Stimulated activated naive CD8-positive, alpha-beta T cell treated with anti-CD3 and anti-CD28 coated beads, Interleukin-15, amount 100 ng/mL, for 72 hours (primary cell): ENCODE results near the gene APOL6.

Experiments
- ATAC-seq: fragments of 150-1000 bp; cut with Tn5 transposase; 2 replicates; pipeline ENCODE4 v1.10.0; 2021; ENCODE audit warnings: mild to moderate bottlenecking, moderate library complexity
- DNase-seq, 2 donors: peaks; one replicate each; pipeline ENCODE4 v3.0.0; 2021 to 2022
- H3K27ac Mint-ChIP-seq, 2 donors: one replicate each; pipeline ENCODE4 v1.8.0; 2022; ENCODE audit warnings: mild to moderate bottlenecking in 2 of 2, mixed read lengths in 2 of 2, moderate library complexity in 2 of 2
- H3K27me3 Mint-ChIP-seq: one replicate; pipeline ENCODE4 v1.8.0; 2022; ENCODE audit warnings: mixed read lengths
- H3K4me1 Mint-ChIP-seq: one replicate; pipeline ENCODE4 v1.8.0; 2022; ENCODE audit warnings: mild to moderate bottlenecking, mixed read lengths
- H3K4me3 Mint-ChIP-seq, 2 donors: one replicate each; pipeline ENCODE4 v1.8.0; 2022; ENCODE audit warnings: mild to moderate bottlenecking in 2 of 2, mixed read lengths in 2 of 2, moderate library complexity in 1 of 2
- H3K9me3 Mint-ChIP-seq, 2 donors: one replicate each; pipeline ENCODE4 v1.8.0; 2022; ENCODE audit warnings: mixed read lengths in 2 of 2

Gene APOL6

DNA sequence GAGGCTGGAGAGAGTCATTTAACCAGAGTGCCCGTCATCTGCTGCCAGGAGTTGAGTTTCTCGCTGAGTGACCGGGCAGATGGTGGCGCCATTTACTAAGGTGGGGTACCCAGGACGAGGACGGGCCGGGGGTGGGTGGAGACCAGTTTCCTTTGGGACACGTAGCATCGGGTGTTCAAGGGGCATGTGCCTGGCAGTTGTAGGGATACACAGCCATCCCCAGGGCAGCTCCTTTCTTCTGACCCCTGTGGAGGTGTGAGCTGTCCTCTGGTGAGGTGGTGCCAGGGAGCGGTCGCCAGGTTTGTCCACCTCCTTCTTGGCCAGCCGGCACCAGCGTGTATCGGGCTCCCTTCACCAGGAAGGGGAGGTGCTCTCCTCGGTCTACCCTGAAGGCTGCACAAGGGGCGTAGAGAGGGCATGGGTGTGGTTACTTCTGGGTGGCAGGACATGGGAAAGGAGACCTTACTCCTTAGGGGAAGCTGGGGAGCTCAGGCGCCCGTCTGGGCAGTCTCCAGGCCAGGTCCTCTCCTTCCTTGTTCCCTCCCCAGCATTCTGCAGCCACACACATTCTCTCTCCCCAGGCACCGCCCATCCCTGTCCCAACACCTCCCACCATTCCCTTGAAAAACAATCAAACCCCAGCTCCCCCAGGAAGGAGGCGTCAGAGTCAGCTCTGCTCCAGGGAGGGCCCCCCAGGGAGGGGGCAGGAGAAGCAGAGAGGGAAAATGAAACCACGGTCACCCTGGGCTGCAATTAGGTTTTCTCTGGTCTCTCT, 20.8 kb upstream of the APOL6 start:
- H3K9me3 Mint-ChIP-seq, result peaks cover 0 to 5% of the 10 kb centered on the region in 2 donors
- peak overlapping the region; percentile 52 to 71 for H3K27ac Mint-ChIP-seq
- ATAC-seq, result peak; percentile 60

DNA sequence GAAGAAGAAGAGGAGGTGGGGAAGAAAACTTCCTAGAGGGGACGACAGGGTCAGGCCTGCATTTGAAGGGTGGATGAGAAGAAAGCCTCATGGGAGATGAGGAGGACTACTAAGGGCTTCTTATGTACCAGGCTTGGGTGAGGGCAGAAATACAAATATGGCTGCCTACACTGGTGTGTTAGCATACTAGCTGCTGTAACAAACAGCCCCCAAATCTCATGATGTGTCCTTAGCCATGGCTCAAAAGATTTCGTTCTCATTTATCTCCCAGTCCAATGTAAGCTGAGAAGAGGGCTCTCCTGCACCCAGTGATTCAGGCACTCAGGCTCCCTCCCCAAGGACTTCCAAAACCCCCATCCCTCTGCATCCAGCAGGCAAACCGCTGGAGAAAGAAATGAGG, 19.5 kb upstream of the APOL6 start:
- Mint-ChIP-seq H3K27me3 (no peaks in the 10 kb centered on the region), H3K9me3 (peaks cover 0 to 5% of the 10 kb centered on the region in 2 donors), H3K27ac (no peak overlapping the region), H3K4me1 (peaks cover 40% of the 10 kb centered on the region), H3K4me3 (no peak overlapping the region)
- ATAC-seq (no peak), DNase-seq (no peak)

More for the DNA sequence above, 20.8 kb upstream of the APOL6 start:
- Mint-ChIP-seq H3K4me1 (peaks cover 37% of the 10 kb centered on the region), H3K27me3 (no peaks in the 10 kb centered on the region), H3K4me3 (peak overlapping the region; percentile 88 to 91)
- DNase-seq, result peak; percentile 48 to 57

GRCh38 chr22:35629406-35630216, 18.6 kb upstream of the APOL6 start:
- peak overlapping the region; percentile 30 to 63 for H3K27ac Mint-ChIP-seq
- no peaks in the 10 kb centered on the region for H3K27me3 Mint-ChIP-seq
- DNase-seq (peak; percentile 78 to 89), ATAC-seq (peak; percentile 87)
- H3K4me1 Mint-ChIP-seq, result peaks cover 47% of the 10 kb centered on the region
- peaks cover 0 to 5% of the 10 kb centered on the region in 2 donors for H3K9me3 Mint-ChIP-seq
- peak overlapping the region; percentile 19 to 24 for H3K4me3 Mint-ChIP-seq

DNA sequence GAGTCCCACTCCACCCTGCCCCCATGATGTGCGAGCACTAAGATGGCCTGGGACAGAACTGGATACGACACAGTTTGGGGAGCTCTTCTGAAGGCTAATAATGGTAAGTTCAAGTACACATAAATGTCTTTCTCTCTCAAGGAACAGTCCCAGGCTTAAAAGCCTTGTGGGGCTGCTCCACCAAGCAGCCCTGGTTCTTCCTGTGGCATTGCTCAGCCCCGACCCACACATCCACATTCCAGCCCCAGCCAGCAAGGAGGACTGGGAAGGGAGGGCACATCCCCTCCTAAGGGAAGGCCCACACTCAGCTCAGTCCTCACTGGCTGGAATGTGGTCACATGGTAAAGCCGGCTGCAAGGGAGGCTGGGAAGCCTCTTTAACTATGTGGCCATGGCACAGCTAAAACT, 17.9 kb upstream of the APOL6 start:
- ATAC-seq (peak; percentile 27), DNase-seq (peak in 1 of 2 donors; percentile 19)
- no peaks in the 10 kb centered on the region for H3K27me3 Mint-ChIP-seq
- H3K9me3 Mint-ChIP-seq, result peaks cover 0 to 5% of the 10 kb centered on the region in 2 donors
- no peak overlapping the region for H3K27ac Mint-ChIP-seq
- no peak overlapping the region for H3K4me3 Mint-ChIP-seq
- peaks cover 47% of the 10 kb centered on the region for H3K4me1 Mint-ChIP-seq

DNA sequence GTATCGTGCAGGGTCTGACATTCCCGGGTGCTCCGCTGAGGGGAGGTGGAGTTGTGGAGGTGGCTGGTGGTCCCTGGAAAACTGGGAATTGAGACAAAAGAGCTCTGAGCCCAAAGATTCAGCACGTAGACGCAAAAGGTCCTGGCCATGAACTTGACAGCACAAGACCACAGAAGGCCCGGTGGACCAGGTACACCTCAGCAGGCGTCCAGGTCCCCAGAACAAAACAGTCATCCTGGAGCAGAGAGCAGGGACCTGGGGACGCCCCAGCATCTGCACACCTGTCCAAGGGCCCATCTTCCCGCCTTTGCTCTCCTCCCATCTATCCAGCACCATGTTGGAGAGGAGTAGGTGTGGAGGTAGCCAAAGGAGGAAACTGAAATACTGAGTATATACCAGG, 17.4 kb upstream of the APOL6 start:
- Mint-ChIP-seq H3K27ac (no peak overlapping the region), H3K4me3 (no peak overlapping the region), H3K27me3 (no peaks in the 10 kb centered on the region), H3K9me3 (peaks cover 0 to 5% of the 10 kb centered on the region in 2 donors), H3K4me1 (peaks cover 47% of the 10 kb centered on the region)
- ATAC-seq (no peak), DNase-seq (no peak)

DNA sequence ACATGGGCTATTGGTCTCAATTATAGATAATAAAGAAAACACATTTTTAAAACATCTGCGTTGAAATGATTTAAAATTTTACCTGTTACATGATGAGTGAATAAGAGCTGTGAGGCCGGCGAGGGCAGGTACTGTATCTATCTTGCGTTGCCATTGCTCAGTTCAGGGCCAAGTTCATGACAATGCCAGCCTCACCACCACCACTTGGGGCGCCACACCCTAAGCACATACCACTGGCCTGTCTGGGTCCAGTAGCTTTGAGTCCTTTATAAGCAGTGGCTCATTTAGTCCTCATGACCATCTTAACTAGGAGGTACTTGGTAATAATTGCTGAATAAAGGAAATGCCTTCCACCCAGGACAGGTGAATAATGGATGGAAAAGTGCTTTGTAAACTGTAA, 16.6 kb upstream of the APOL6 start:
- DNase-seq (peak in 1 of 2 donors; percentile 46), ATAC-seq (peak; percentile 38)
- H3K9me3 Mint-ChIP-seq, result peaks cover 0 to 5% of the 10 kb centered on the region in 2 donors
- H3K4me1 Mint-ChIP-seq, result peaks cover 47% of the 10 kb centered on the region
- no peak overlapping the region for H3K4me3 Mint-ChIP-seq
- H3K27ac Mint-ChIP-seq, result no peak overlapping the region
- no peaks in the 10 kb centered on the region for H3K27me3 Mint-ChIP-seq

DNA sequence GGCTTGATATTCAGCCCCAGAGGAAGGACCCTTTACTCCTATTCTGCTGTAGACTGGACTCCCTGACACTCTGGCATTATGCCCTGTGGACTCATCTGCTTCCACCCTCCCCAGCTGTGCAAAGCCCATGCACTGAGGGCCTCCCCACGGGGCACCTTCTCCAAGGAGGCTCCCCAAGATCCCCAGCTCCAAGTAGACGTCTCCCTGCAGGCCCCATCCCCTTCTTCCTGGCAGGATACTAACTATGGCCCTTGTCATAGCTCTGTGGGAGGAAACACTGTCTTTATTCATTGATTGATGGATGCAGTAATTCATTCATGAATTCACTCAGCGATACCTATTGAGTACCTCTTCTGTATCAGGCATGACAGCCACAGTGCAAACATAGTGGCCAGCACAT, 15.3 kb upstream of the APOL6 start:
- Mint-ChIP-seq H3K4me3 (no peak overlapping the region), H3K27me3 (no peaks in the 10 kb centered on the region), H3K27ac (no peak overlapping the region), H3K9me3 (peaks cover 0 to 5% of the 10 kb centered on the region in 2 donors), H3K4me1 (peaks cover 34% of the 10 kb centered on the region)
- ATAC-seq (no peak), DNase-seq (no peak)

- DNase-seq, result no peak
These were observed 14.7 kb upstream of the APOL6 start for GRCh38 chr22:35633520-35633919.

GRCh38 chr22:35634015-35634414, 14.2 kb upstream of the APOL6 start:
- Mint-ChIP-seq H3K27me3 (no peaks in the 10 kb centered on the region), H3K27ac (no peak overlapping the region), H3K9me3 (no peaks in the 10 kb centered on the region), H3K4me1 (peaks cover 34% of the 10 kb centered on the region), H3K4me3 (no peak overlapping the region)
- no peak for DNase-seq
- ATAC-seq, result no peak

More at GRCh38 chr22:35633520-35633919, 14.7 kb upstream of the APOL6 start:
- no peak for ATAC-seq
- Mint-ChIP-seq H3K4me3 (no peak overlapping the region), H3K4me1 (peaks cover 34% of the 10 kb centered on the region), H3K27me3 (no peaks in the 10 kb centered on the region), H3K27ac (peak overlapping the region in 1 of 2 donors; percentile 2), H3K9me3 (peaks cover 0 to 2% of the 10 kb centered on the region in 2 donors)

DNA sequence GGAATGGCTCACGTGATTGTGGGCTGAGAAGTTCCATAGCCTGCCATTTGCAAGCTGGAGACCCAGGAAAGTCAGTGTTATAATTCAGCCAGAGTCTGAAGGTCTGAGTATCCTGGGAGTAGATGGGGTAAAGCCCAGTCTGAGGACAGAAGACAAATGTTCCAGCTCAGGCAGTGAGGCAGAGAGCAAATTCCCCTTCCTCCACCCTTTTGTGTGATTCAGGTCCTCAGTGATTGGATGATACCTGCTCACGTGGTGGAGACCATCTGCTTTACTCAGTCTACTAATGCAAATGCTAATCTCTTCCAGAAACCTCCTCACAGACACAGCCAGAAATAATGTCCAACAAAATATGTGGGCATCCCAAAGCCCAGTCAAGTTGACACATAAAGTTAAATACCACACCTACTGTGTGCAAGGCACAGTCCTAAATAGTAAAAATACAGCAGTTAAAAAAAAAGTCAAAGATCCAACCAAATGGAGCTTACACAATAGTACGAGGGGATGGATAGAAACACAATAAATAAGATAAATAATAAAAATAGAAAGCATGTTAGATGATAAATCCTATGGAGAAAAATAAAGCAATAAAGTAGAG, 13.2 kb upstream of the APOL6 start:
- H3K27ac Mint-ChIP-seq, result no peak overlapping the region
- H3K4me1 Mint-ChIP-seq, result peaks cover 23% of the 10 kb centered on the region
- no peak overlapping the region for H3K4me3 Mint-ChIP-seq
- no peaks in the 10 kb centered on the region for H3K9me3 Mint-ChIP-seq
- DNase-seq (no peak), ATAC-seq (no peak)
- H3K27me3 Mint-ChIP-seq, result no peaks in the 10 kb centered on the region

DNA sequence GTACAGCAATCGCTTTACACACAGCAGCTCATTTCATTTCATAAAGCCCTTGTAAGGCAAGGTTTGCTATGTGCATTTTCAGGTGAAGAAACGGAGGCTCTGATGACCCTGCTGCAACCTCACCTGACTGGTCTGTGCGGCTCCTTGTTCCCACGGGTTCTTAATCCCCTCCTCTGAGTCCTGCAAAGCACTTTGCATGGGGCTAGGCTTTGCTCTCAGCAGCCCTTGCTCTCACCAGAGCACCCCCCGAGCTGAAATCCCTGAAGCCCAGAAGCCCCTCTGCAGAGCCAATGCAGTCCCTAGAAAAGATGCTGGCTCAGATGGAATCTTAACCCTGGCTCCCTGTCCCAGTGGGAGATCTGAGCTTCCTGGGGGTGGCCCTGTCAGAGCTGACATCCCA, 11.0 kb upstream of the APOL6 start:
- Mint-ChIP-seq H3K27ac (no peak overlapping the region), H3K4me3 (no peak overlapping the region), H3K9me3 (no peaks in the 10 kb centered on the region), H3K27me3 (no peaks in the 10 kb centered on the region), H3K4me1 (peaks cover 24% of the 10 kb centered on the region)
- ATAC-seq (no peak), DNase-seq (no peak)

DNA sequence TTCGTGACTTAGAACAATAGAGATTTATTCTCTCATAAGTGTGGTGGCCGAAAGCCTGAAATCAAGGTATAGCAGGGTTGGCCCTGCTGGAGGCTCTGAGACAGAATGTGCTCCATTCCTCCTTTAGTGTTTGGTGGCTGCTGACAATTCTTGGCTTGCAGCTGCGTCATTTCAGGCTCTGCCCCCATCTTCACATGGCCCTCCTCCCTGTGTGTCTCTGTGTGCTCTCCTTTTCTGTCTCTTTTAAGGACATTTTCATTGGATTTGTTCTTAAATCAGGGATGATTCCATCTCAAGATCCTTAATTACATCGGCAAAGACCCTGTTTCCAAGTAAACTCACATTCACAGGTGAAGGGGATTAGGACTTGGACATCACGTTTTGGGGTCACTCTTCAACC, 10.2 kb upstream of the APOL6 start:
- DNase-seq (no peak), ATAC-seq (no peak)
- Mint-ChIP-seq H3K27ac (no peak overlapping the region), H3K27me3 (no peaks in the 10 kb centered on the region), H3K4me3 (no peak overlapping the region), H3K9me3 (no peaks in the 10 kb centered on the region), H3K4me1 (peaks cover 26% of the 10 kb centered on the region)

- Mint-ChIP-seq H3K4me3 (no peak overlapping the region), H3K9me3 (no peaks in the 10 kb centered on the region), H3K4me1 (peaks cover 22% of the 10 kb centered on the region), H3K27ac (no peak overlapping the region), H3K27me3 (no peaks in the 10 kb centered on the region)
- no peak for DNase-seq
- no peak for ATAC-seq
These were observed 9.8 kb upstream of the APOL6 start for GRCh38 chr22:35638410-35638809.

DNA sequence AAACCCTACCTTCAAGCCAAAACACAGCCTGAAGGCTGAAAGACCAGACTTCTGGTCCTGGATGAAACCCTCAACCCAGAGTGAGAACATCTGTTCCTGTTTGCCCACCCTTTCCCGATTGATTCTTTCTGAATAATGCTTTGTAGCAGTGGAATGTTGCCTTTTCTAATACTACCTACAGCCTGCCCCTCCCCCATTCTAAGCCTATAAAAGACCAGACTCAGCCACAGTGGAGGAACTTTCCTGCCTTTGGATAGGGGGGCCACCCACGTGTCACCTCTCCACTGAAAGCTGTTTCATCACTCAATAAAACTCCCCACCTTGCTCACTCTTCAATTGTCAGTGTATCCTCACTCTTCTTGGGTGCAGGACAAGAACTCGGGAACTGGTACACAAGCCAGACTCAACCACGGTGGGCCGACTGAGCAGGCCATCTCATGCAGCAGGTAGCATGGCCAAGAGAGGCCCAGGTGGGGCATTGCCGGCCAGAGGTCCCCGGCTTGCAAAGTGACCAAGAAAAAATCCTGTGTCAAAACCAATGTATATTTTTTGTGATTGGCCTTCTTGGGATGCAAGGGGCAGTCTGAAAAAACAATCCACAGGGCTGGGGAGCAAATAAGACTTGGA, 6.6 kb upstream of the APOL6 start:
- H3K4me3 Mint-ChIP-seq, result no peak overlapping the region
- peaks cover 14% of the 10 kb centered on the region for H3K4me1 Mint-ChIP-seq
- no peaks in the 10 kb centered on the region for H3K27me3 Mint-ChIP-seq
- DNase-seq (no peak), ATAC-seq (no peak)
- no peaks in the 10 kb centered on the region for H3K9me3 Mint-ChIP-seq
- no peak overlapping the region for H3K27ac Mint-ChIP-seq

- peaks cover 21% of the 10 kb centered on the region for H3K4me1 Mint-ChIP-seq
- ATAC-seq (no peak), DNase-seq (no peak)
- no peak overlapping the region for H3K4me3 Mint-ChIP-seq
- H3K9me3 Mint-ChIP-seq, result no peaks in the 10 kb centered on the region
- H3K27me3 Mint-ChIP-seq, result no peaks in the 10 kb centered on the region
- no peak overlapping the region for H3K27ac Mint-ChIP-seq
These were observed 5.9 kb upstream of the APOL6 start for GRCh38 chr22:35642305-35642741.
